Endothelial cell of umbilical vein (primary cell): Measurements from ENCODE around the gene SUSD5. TPM values are rescaled to one million over a fixed set of nuclear protein-coding genes. Genes with fewer than 3 reads are reported as not detected.

Source experiments
- BruUV-seq: library from RNA; stranded (reverse); fragments of 400-500 nt; replicated peaks from 2 replicates; lab custom pipeline; 2021; lab: Mats Ljungman, UMichigan
- CTCF ChIA-PET: fragments of 300-600, 350-600 bp; sonication (Branson Sonifier 250); formaldehyde crosslinking; loops from one replicate; lab custom pipeline; 2021; ENCODE audit warnings: antibody characterized with exemption, inconsistent platforms; lab: Charles Lee
- POLR2A ChIA-PET: fragments of 300-600, 350-600 bp; sonication (Branson Sonifier 250); formaldehyde crosslinking; loops from one replicate; lab custom pipeline; 2021; ENCODE audit warnings: antibody characterized with exemption, inconsistent platforms; lab: Charles Lee
- DNase-seq: peaks from one replicate; pipeline ENCODE4 v3.0.0-alpha.2; 2011; ENCODE audit warnings: low read depth, low spot score
- FAIRE-seq: peaks from 2 replicates; lab custom pipeline; 2011; peaks lifted over from hg19 to GRCh38; lab: Jason Lieb, UNC
- H2AFZ ChIP-seq: 2 replicates; pipeline ENCODE4 v1.6.0; 2012; ENCODE audit warnings: low read depth, low read length, control low read depth, inconsistent platforms
- H3K27ac ChIP-seq: 2 replicates; pipeline ENCODE4 v1.5.1; 2011; ENCODE audit warnings: low read depth, mild to moderate bottlenecking, control low read depth, low read length, moderate library complexity; ENCODE audit not compliant: insufficient read depth
- H3K27me3 ChIP-seq, 2 experiments: 2 replicates each; pipeline versions ENCODE4 v1.6.0 to v1.6.1; 2011; ENCODE audit warnings: low read length in 2 of 2, mixed read lengths in 1 of 2; ENCODE audit not compliant: control insufficient read depth in 2 of 2, insufficient read depth in 2 of 2
- H3K36me3 ChIP-seq, 2 experiments: 2 replicates in 1 of 2; 3 replicates in 1 of 2; pipeline ENCODE4 v1.5.1; 2011; ENCODE audit warnings: low read length in 2 of 2, mild to moderate bottlenecking in 1 of 2, moderate library complexity in 1 of 2; ENCODE audit not compliant: control insufficient read depth in 2 of 2, insufficient read depth in 2 of 2; ENCODE audit errors: extremely low read depth in 1 of 2
- H3K4me1 ChIP-seq: 3 replicates; pipeline ENCODE4 v1.5.1; 2011; ENCODE audit warnings: mild to moderate bottlenecking, low read length; ENCODE audit not compliant: control insufficient read depth, insufficient read depth; ENCODE audit errors: extremely low read depth
- H3K4me2 ChIP-seq: 2 replicates; pipeline ENCODE4 v1.6.1; 2011; ENCODE audit warnings: low read length, control low read depth, mixed read lengths; ENCODE audit not compliant: insufficient read depth
- H3K4me3 ChIP-seq, 3 experiments: fragments of 200-600 bp in 1 of 3; sonication (generic), shearing (Covaris generic) in 1 of 3; replicated peaks in 1 of 3; 2 replicates each; pipeline ENCODE4 v1.5.1; 2011 to 2016; ENCODE audit warnings: control low read depth in 3 of 3, low read length in 3 of 3, mild to moderate bottlenecking in 2 of 3, inconsistent platforms in 1 of 3, low read depth in 1 of 3, moderate library complexity in 1 of 3; ENCODE audit not compliant: insufficient read depth in 1 of 3
- H3K79me2 ChIP-seq: 2 replicates; pipeline ENCODE4 v1.6.0; 2012; ENCODE audit warnings: low read length, inconsistent platforms; ENCODE audit not compliant: control insufficient read depth, insufficient read depth
- H3K9ac ChIP-seq: replicated peaks from 2 replicates; pipeline ENCODE3; 2011; ENCODE audit warnings: low read length, control low read depth; ENCODE audit not compliant: insufficient read depth; ENCODE audit errors: extremely low read depth
- H3K9me1 ChIP-seq: replicated peaks from 3 replicates; pipeline ENCODE4 v1.6.0; 2011; ENCODE audit warnings: mild to moderate bottlenecking, low read length; ENCODE audit not compliant: control insufficient read depth, insufficient read depth; ENCODE audit errors: extremely low read depth
- H3K9me3 ChIP-seq: replicated peaks from 2 replicates; pipeline ENCODE4 v1.5.1; 2012; ENCODE audit warnings: low read length, inconsistent platforms; ENCODE audit not compliant: control insufficient read depth, insufficient read depth
- H4K20me1 ChIP-seq: replicated peaks from 2 replicates; pipeline ENCODE3; 2011; ENCODE audit warnings: mild to moderate bottlenecking, low read length; ENCODE audit not compliant: control insufficient read depth, insufficient read depth; ENCODE audit errors: extremely low read depth
- CTCF ChIP-seq, 2 donors: IDR thresholded peaks; 1 replicate in 1 of 2; 2 replicates in 1 of 2; pipeline ENCODE4 v1.5.1; 2011; ENCODE audit warnings: low read length in 2 of 2, mild to moderate bottlenecking in 2 of 2, moderate library complexity in 2 of 2, control low read depth in 1 of 2, inconsistent platforms in 1 of 2, low read depth in 1 of 2; ENCODE audit not compliant: insufficient read depth in 1 of 2; ENCODE audit errors: extremely low read depth in 1 of 2
- EZH2 ChIP-seq: IDR thresholded peaks from 2 replicates; pipeline ENCODE4 v1.6.1; 2012; ENCODE audit warnings: borderline replicate concordance, low read depth, mild to moderate bottlenecking, moderate library complexity, low read length, inconsistent platforms; ENCODE audit not compliant: severe bottlenecking
- FOS ChIP-seq: IDR thresholded peaks from 2 replicates; pipeline ENCODE4 v1.6.1; 2011; ENCODE audit warnings: mild to moderate bottlenecking, low read length, moderate library complexity, borderline replicate concordance; ENCODE audit not compliant: insufficient read depth
- GATA2 ChIP-seq: IDR thresholded peaks from 2 replicates; pipeline ENCODE4 v1.7.0; 2011; ENCODE audit warnings: low read depth, mild to moderate bottlenecking, moderate library complexity, mixed read lengths, low read length; ENCODE audit not compliant: insufficient read length, insufficient read depth
- JUN ChIP-seq: IDR thresholded peaks from 2 replicates; pipeline ENCODE4 v1.6.1; 2011; ENCODE audit warnings: borderline replicate concordance, low read depth; ENCODE audit not compliant: insufficient read length, insufficient read depth
- MYC ChIP-seq: IDR thresholded peaks from one replicate; pipeline ENCODE4 v1.6.1; 2011; ENCODE audit warnings: mild to moderate bottlenecking, low read depth, low read length
- POLR2A ChIP-seq: IDR thresholded peaks from 2 replicates; pipeline ENCODE4 v1.6.1; 2012; ENCODE audit warnings: low read depth, mild to moderate bottlenecking, control low read depth, low read length
- POLR2AphosphoS5 ChIP-seq: IDR thresholded peaks from 2 replicates; pipeline ENCODE4 v1.6.1; 2012; ENCODE audit warnings: low read depth, mild to moderate bottlenecking, control low read depth, low read length, moderate library complexity; ENCODE audit not compliant: insufficient read depth
- dilution Hi-C: fragments of 300-500 bp; cut with MboI; formaldehyde crosslinking; loops from one replicate; pipeline ENCODE4 v1.15.0; 2019; ENCODE audit warnings: low sequenced_read_pairs; ENCODE audit not compliant: extremely low pct_ligation_motif_present
- intact Hi-C: fragments of 100-400 bp; cut with micrococcal nuclease; formaldehyde crosslinking; loops from one replicate; pipeline ENCODE4 v1.10.0; 2022
- polyA plus RNA-seq, 4 experiments: library from polyadenylated mRNA; depleted of rRNA in 3 of 4; stranded (reverse) in 3 of 4; unstranded in 1 of 4; fragments of >200 nt; gene quantifications; 2 replicates each; pipeline versions ENCODE4 v1.2.1 to v1.2.3, GENCODE V29; 2011 to 2012; ENCODE audit warnings: missing spikeins in 1 of 4
- total RNA-seq: library from RNA; stranded (reverse); gene quantifications from 2 replicates; pipeline ENCODE4 v1.2.3, GENCODE V29; 2021
- TF ChIP-seq, protein P1 (sequence below): IDR thresholded peaks from 2 replicates; pipeline ENCODE4 v1.6.1; 2011; ENCODE audit not compliant: insufficient read depth, insufficient read length

The SUSD5 gene
- total and polyA plus RNA-seq, 2 donors (not counting 3 experiments of a cell fraction or from before 2014, with no cell fraction given) = 7.7 to 18.8 TPM

DNA sequence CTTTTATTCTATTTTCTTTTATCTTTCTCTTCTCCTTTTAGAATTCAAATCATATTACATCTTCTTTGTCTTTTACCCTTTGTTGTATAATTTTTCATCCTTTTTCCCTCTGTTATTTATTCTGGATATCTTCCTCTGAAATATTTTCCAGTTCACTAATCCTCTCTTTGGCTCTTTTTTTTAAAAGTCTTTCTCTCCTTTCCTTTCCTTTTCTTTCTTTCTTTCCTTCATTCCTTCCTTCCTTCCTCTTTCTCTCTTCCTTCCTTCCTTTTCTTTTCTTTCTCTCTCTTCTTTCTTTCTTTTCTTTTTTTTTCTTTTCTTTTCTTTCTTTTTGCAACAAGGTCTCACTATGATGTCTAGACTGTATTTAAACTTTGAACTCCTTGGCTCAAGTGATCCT, 9.3 kb downstream of the SUSD5 start:
- CTCF ChIA-PET = interaction anchor here (1.1 kb wide), 1 partner anchor 78 kb away, joined by 3 read pairs; no protein-coding TSS in a partner anchor
- Histone ChIP-seq H3K36me3 (no peaks in the 10 kb centered on the region), H3K4me1 (peaks cover 12% of the 10 kb centered on the region), H3K79me2 (no peaks in the 10 kb centered on the region), H3K27me3 (no peaks in the 10 kb centered on the region), H3K27ac (no peak overlapping the region), H2AFZ (no peak overlapping the region), H4K20me1 (no peaks in the 10 kb centered on the region), H3K9me1 (no peaks in the 10 kb centered on the region), H3K9ac (no peak overlapping the region), H3K4me3 (no peak overlapping the region), H3K4me2 (no peak overlapping the region), H3K9me3 (no peaks in the 10 kb centered on the region)
- dilution Hi-C loops = no loop called here
- no peak for FAIRE-seq
- TF ChIP-seq CTCF (IDR thresholded peaks at IDR 0.05; ENCODE audit: extremely low read depth in 1 of 2, insufficient read depth in 1 of 2, low read depth in 1 of 2, low read length in 2 of 2) (no peak), POLR2A (no peak)
- POLR2A ChIA-PET = no interaction called here
- intact Hi-C loops = no loop called here
- no TSS peak for BruUV-seq
- DNase-seq = no peak

DNA sequence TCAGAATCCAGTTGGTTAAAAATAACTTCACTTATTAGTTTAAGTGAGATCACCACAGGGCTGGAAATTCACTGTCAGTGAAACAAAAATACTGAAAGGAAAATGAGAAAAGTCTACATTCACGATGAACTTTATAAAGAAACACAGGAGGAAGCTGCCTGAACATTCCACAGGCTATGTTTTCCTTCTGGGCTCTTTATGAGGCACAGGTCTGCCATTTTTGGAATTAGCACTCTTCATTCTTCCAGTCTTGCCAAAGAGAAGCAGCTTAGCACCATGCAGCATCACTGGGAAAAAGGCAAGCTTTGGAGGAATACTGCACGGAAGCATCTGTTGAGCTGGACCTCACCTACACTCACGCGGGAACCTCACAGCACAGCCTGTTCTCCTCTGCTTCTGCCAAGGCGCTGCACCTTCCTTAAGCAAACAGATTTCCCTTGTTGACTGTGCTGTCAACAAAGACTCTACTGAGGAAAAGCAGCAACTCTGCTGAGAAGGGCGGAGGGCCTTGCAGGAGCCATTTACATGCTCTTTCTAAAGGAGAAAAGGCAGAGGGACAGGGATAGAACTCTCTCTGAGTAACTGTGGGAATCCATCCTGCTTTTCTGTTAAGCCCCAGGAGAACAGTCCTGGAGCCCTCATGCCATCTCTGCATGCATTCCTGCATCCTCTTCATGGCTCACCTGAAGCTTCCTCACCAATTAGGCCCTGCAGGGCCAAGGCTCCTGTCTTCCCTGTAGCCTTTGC, 15.7 kb downstream of the SUSD5 start:
- Histone ChIP-seq H3K9me3 (no peaks in the 10 kb centered on the region), H3K9ac (no peak overlapping the region), H2AFZ (no peak overlapping the region), H3K27ac (no peak overlapping the region), H3K36me3 (no peaks in the 10 kb centered on the region), H3K9me1 (no peaks in the 10 kb centered on the region), H3K4me1 (no peaks in the 10 kb centered on the region), H3K79me2 (no peaks in the 10 kb centered on the region), H3K4me2 (no peak overlapping the region), H4K20me1 (no peaks in the 10 kb centered on the region), H3K4me3 (no peak overlapping the region), H3K27me3 (no peaks in the 10 kb centered on the region)
- dilution Hi-C loops = no loop called here
- no peak for TF ChIP-seq FOS
- no peak for TF ChIP-seq EZH2
- no peak for TF ChIP-seq CTCF (IDR thresholded peaks at IDR 0.05; ENCODE audit: extremely low read depth in 1 of 2, insufficient read depth in 1 of 2, low read depth in 1 of 2, low read length in 2 of 2)
- TF ChIP-seq JUN = no peak
- TF ChIP-seq POLR2AphosphoS5 = no peak
- no peak for TF ChIP-seq POLR2A
- no peak for TF ChIP-seq GATA2
- TF ChIP-seq, protein P1, sequence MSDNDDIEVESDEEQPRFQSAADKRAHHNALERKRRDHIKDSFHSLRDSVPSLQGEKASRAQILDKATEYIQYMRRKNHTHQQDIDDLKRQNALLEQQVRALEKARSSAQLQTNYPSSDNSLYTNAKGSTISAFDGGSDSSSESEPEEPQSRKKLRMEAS = no peak
- no peak for TF ChIP-seq MYC
- intact Hi-C loops = loop anchor here (2.0 kb wide), 1 partner anchor 14 kb away; no protein-coding TSS in a partner anchor
- no TSS peak for BruUV-seq
- POLR2A ChIA-PET = no interaction called here
- DNase-seq (peak; percentile 8), FAIRE-seq (no peak)
- CTCF ChIA-PET = interaction anchor here (0.7 to 3.1 kb wide), 5 partner anchors 11 to 170 kb away, joined by 3 to 10 read pairs (median 3); no protein-coding TSS in a partner anchor
